GM19324 (cell line): Measurements from ENCODE around the gene GNAQ.
"Not testable (repeated sequence)": the region's sequence is repeated elsewhere in the genome, so short reads cannot be mapped to it uniquely, and the experiment has no call there.

ENCODE experiments used
- ATAC-seq: cut with Tn5 transposase; IDR thresholded peaks from one replicate; pipeline ENCODE4 v1.9.1; 2021; ENCODE audit warnings: mild to moderate bottlenecking, moderate library complexity; ENCODE audit not compliant: unreplicated experiment, low FRiP score

GNAQ gene

DNA sequence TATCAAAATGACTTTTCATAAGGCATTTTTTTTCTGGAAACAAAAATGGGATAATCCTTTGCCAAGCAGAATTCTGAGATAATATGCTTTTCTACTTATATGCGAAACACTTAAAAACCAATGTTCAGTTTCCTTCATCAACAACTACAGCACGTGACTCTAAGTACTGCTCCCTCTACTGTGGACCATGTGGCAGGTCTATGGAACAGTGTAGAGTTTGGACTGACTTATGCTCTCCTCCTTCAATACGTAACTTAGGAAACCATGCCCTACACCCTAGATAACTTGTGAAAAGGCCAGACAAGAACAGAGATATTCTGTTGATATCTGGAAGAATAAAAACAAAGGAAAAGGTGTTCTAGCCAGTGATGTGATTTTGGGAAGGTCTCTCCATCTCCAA, 272.2 kb downstream of the GNAQ start:
- no peak for ATAC-seq

DNA sequence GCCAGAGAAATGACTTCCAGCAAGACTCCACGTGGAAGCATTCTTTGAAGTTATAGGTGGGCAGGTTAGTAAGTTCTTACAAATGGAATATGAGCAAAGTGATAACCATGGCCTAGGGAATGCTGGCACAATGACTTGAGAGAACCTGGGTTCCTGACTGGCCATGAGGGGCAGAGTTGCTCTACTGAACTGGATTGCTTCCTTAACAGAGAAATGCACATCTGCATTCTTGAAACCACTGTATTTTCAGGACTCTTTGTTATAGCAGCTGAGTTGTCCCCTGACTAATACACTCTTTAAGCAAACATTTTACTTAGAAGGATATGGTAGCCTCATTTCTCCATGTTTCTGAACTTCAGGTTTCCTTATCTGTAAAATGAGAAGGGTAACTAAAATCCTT, 275.2 kb downstream of the GNAQ start:
- no peak for ATAC-seq

DNA sequence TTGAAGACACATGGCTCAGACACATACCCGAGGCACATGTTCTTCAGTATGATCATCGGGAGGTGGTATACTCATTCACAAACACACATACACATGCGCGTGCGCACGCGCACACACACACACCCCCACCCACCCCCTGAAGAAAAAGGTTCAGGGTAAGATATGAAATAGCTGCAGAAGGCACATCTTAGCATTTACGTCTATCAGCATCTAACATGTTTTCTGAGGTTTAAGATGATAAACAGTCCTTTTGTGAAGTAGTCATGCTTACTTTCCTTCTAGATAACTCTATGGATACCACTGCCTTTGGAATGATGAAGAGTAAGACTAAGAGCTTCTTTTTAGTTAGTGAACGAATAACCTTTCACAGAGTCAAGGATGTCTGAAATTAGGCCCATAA, 278.4 kb downstream of the GNAQ start:
- ATAC-seq = no peak

DNA sequence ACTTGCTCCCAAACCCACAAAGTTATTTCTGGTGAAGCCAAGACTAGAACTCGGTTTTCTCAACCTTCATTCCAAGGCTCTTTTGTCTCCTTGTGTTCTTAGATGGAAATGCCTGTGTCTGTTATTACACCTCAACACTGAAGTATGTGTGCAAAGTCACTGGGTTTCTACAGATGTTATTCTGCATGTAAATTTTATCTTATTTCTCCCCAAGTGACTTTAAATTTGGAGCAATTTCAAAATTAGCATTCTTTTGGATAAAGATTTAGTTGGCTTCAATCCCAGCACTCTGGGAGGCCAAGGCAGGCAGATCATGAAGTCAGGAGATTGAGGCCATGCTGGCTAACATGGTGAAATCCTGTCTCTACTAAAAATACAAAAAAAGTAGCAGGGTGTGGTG, 279.1 kb downstream of the GNAQ start:
- no peak for ATAC-seq

DNA sequence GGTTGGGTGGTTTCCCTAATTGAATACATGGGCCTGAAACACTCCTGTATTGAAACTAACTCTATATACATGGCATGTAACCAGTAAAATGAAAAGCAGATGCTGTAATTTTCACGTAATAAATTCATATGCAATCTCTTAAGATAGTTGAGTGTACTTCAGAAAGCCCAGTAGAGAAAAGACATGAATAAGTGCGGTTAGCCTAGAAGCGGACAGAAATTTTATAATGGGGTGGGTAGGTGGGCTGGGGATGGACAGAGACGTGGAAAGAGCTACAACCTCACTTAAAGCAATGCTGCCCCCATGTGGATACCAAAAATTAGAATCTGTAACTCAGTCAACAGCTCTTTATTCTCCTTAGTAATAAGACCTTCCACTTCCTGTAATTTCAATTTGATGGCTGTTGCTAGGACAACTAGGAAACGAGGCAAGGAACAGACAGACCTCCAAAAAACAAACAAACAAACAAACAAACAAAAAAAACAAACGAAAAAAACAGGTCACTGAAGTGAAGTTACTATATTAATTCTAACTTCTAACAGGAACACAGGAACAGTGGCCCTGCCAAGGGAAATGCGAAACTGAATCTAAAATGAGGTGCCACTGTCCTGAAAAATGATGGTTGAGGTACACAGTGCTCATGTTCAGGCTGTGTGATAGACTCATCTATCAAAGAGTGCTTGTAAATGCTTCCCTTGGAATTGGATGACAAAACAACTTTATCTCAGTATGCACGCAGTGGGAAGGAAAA, 280.1 kb downstream of the GNAQ start:
- no peak for ATAC-seq

DNA sequence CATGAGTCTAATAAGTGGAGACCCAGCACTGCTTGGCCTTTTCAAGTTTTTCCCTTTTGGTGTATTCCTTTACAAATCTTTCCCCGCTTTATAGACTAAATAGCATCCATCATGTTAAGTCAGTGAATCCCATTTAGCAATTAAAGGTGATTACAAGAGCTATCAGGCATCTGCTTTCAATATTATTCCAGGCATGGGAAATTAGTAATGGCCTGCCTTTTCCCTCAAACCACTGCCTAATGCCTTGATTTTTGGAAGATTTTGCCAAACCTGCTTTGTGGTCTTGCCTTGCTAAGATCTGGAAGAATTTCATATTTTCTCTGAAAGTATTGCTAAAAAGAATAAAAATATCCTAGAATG, 280.6 kb downstream of the GNAQ start:
- ATAC-seq = no peak

DNA sequence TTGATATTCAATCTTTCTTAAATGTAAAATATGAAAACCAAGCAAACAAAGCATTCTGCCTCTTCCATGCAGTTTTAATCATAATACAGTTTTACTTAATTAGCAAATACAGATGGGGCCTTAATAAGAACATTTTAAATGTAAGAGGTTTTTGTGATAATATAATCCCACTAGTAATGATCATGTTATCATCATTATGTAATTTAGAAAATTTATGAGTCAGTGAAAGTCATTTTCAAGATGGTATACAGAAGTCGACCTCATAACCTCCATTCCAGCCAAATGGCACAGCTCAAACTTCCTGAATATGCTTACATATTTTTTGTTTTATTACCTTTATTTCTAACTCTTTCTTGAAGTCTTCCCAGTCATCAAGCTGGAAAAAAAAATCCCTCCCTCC, 281.3 kb downstream of the GNAQ start:
- no peak for ATAC-seq

DNA sequence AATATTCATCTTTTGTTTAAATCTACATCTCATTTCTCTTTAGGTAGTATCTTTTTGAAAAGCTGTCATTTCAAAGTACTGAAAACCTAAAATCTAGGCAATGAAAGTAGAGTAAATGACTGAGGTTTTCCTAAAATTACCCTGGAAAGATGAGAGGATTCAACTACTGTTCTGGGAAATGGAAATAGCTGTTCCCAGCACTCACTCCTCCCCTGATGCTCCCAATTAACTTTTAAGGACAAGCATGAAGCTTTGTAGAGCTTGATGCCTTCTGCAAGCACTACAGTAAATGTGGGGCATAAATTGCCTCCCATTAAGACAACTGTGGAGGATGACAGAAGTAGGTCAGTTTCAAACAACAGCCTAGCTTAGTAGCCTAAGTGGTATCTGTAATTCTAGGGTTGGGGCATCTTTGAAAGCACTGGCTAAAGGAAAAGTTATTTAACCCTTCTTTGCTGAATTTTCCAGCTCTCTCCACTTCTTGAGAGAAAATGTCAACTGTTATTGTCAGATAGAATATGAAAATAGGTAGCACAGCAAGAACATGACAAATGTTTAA, 283.3 kb downstream of the GNAQ start:
- no peak for ATAC-seq

DNA sequence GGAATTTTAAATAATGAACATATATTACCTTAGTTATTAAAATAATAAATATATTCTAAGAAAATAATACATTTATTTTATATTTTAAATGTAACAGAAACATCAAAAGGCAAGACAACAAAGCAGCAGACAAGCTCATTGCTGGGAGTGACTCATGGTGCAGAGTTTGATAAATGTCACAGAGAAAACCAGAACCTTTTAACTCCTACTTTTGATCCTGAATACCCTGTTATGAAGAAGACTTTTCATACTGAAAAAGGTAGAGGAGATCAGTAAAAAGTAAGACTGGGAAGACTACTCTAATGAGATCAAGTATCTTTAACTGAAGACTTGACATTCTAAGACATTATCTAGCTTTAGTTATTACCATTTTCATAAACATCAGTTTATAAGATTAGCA, 284.4 kb downstream of the GNAQ start:
- ATAC-seq = no peak

DNA sequence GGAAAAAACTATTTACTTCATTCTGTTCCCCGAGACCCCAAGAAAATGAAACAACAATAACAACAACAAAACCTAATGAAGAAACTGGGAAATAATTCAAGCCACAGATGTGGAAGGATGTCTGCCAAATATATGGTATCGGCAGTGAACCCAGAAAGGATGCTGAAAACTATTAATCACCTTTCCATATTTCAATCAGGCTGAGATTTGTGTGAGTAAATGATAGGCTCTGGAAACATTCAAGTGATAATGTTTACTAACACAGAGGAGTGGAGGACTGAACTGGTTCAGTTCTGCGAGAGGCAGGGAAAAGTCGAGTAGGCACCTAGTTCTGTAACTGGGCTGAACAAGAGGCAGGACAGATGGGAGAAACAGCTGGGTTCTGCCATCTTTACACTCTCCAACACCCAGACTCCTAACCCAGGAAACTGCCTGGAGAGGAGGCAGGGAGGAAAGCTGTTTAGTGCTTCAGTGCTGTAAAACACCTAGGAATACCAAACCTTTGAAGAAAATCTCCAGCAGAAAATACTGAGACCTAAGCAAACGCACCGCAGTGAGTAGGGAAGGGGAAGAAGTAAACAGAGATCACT, 286.7 kb downstream of the GNAQ start:
- no peak for ATAC-seq

DNA sequence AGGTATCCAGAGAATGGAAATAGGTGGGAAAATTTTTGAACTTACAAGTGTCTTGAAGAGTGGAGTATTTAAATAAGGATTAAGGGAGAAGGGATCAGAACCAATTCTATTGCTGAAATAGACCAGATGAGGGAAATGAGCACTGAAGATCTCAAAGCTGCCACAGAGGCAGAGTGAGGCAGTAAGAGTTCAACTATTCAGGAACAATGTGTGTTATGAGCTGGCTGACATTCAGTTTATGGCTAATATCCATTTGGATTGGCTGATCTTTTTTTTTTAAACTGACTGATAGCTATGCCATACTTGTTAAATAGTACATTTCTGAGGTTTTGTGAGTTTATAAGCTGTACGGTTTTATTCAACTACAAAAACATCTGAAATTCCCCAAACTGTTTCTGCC, 288.2 kb downstream of the GNAQ start:
- no peak for ATAC-seq

DNA sequence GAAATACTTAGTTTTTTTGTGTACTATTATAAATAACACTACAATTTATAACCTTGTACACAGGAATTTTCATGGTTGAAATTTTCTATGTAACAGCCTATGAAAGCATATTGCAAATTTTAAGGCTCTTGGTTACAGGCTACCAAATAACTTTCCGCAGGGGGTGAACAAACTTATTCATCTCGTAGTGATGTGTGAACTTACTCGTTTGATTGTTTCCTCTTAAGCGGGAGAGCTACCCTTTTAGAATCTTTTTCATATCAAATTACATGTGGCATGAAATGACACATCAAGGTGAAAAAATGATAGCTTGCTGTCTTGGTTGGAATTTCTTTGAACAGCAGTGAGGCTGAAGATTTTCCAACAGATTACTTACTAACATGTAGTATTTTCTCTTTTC, 292.7 kb downstream of the GNAQ start:
- ATAC-seq = no peak

DNA sequence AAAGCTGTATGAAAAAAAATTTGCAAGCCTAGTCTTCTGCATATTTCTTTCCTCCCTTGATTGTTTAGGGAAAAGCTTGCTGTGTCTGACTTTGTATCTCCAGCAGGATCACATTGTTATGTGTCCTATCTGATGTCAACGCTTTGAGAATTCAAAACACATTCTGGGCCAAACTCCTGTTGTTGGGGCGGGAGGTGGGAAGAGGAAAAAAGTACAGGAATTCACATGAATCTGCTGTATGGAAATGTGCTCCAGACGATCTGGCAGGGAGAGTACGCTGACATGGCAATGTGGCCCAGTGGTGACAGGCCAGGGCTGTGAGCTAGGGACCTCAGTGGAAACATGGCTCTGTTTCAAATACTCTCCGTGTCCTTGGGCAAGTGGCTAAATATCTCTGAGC, 296.1 kb downstream of the GNAQ start:
- no peak for ATAC-seq

DNA sequence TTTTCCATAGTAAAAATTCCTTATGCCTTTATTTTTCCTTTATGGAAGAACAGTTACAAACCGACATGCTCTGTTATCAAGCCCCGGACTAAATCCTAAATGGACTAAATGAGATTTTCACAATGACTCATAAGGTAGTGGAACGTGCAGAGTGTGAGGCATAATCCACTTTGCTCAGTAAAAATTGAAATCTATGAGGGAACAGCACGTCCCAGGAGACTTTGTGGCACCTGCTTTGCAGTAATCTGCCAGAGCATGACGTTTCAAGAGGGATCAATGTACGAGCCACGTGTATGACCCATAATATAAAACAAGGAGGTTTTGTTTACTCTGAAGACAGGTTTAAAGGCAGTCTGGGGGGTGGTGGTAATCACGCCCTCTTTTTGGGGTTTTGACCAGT, 299.7 kb downstream of the GNAQ start:
- ATAC-seq = no peak

DNA sequence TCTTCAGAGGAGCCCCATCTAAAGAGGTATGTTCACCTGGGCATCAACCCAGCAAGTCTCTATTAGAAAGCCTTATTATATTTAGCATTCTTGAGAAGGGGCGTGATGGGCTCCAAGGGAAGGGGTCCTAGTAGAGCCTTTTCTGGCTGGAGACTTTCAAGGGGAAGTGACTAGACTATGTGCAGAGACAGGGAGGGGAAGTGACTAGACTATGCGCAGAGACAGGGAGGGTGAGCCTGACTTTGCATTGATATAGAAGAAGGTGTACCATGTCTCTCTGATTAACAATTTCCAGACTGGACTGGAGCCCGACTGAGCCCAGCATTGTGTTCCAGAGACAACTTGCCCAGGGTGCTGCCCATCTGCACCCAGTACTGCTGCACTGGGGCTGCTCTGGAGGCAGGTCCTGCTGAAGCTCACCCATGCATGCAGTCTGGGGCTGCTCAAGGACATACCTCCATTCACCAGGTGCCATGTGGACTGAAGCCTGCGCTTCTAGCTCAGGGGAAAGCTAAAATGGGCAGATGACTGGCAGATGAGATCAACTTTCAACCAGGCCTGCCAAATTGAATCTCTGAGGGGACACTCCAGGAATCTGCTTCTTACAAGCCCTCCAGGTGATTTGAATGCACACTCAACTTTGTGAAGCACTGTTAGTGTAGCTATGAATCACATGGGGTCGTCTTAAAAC, 300.5 kb downstream of the GNAQ start:
- no peak for ATAC-seq

DNA sequence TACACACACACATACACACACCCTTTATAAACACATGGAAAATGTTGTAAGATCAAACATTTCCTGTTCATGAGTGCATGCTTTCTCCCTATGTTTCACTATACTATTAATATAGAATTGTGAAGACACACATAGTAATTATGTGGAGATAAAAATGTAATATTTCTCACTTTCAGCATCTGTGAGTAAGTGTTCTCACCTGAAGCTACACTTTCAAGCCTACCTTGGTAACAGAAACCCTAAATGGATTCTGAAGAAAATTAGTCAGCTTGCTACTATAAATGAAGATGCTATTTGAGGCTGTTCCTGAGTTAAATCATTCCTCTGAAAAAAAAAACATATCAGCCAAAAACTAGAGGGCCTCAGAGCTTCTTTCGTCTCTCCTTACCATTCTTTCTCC, 302.4 kb downstream of the GNAQ start:
- ATAC-seq = no peak

DNA sequence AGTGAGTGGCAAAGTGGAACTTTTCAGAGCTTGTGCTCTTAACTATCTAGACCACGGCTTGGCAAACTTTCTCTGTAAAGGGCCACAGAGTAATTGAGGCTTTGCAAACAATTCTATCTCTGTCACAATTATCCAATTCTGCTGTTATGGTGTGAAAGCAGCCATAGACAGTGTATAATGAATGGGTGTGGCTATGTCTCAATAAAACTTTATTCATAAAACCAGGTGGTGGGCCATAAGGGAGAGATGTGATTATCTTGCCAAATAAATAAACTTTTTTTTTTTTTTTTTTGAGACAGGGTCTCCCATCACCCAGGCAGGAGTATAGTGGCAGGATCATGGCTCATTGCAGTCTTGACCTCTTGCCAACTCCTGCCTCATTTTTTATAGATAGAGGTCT, 304.8 kb downstream of the GNAQ start:
- no peak for ATAC-seq

DNA sequence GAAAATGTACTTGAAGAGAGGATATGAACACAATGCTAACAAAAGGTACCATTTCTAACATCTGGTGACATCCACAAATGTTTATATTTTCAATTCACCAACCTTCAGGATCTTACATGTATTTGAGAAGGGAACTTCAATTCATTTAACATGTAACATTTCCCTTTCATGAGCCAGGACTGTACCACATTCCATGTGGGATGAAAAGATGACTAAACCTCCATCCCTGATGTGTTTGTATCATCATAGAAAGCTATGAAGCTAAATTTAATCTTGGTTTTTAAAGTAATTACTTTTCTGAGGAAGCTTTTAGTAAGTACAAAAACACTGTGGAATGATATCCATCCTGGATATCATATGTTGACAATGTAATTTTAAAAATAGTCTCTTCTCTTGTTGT, 305.3 kb downstream of the GNAQ start:
- ATAC-seq = no peak

DNA sequence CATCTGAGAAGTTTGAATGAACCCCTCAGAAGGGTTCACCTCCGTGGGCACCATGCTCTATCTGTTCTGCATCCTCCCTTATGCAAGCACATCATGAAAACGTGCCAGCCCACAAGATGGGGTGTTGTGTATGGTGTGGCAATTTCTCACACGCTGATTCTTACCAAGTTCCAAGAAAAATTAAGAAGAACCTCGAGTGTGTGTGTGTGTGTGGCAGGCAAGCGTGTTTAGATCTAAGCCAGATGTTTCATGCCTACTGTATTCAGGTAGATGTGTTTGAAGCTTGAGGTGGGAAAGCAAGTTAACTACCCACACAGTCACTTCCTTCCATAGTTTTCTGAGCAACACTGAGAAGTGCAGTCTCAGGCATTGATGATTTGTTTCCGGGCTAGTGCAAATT, 305.8 kb downstream of the GNAQ start:
- no peak for ATAC-seq

DNA sequence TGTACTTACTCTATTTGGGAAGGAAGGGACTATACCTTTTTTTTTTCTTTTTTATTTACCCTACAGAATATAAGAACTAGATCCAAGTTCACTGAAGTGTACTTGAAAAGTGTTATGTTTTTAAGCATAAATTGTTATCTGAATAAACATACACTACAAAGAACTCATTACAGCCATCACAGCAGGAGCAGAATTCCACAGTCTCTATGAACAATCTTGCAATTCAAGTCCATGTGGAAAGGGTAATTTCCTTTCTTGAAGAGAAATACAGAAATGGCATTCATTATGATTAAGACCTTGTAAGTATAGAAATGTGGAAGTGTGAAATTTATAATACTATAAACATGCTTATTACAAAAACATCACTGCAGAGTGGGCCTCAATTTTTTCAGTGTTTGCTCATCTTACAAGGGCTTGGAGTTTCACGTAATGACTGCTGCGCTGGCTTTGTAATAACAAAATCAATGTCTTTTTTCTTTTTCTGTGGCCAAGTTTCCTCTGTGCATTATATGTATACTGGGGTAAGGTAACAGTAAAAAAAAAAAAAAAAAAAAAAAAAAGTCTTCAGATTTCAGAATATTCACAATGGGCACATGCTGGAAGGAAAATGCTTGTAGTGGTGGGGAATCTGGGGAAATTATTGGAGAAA, 306.4 kb downstream of the GNAQ start:
- no peak for ATAC-seq

DNA sequence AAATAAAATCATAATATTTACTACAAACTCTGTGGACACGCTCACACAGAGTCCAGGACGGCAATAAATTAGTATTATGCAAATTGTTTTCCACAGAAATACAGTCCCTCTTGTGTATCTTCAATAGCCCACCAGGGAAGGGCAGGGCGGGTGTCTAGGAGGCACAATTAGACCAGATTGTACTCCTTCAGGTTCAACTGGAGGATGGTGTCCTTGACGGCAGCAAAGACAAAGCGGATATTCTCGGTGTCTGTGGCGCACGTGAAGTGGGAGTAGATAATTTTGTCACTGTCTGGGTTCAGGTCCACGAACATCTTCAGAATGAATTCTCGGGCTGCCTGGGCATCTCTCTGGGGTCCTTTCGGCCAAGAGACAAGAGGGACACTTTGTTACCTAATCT, 310.5 kb downstream of the GNAQ start:
- not testable (repeated sequence) for ATAC-seq
